Kidney (tissue), 14 donors: ENCODE measurements around the gene PRSS27. TPM values are rescaled to one million over a fixed set of nuclear protein-coding genes. Genes with fewer than 3 reads are reported as not detected.

Source experiments
- DNase-seq, 5 donors: peaks; one replicate each; pipeline ENCODE4 v3.0.0-alpha.2; 2013 to 2020
- FAIRE-seq: peaks from 2 replicates; lab custom pipeline; 2012; peaks lifted over from hg19 to GRCh38; lab: Jason Lieb, UNC
- H3K27ac ChIP-seq, 2 donors: one replicate each; pipeline ENCODE4 v1.7.0; 2013; ENCODE audit warnings: low read depth in 2 of 2, low read length in 2 of 2, inconsistent platforms in 1 of 2
- H3K27me3 ChIP-seq: one replicate; pipeline ENCODE4 v1.7.1; 2013; ENCODE audit warnings: low read length, inconsistent platforms; ENCODE audit not compliant: control insufficient read depth, insufficient read depth
- H3K36me3 ChIP-seq, 3 donors: one replicate each; pipeline versions ENCODE4 v1.7.0 to v1.7.1; 2013; ENCODE audit warnings: low read length in 3 of 3, control low read depth in 1 of 3, inconsistent platforms in 1 of 3; ENCODE audit not compliant: insufficient read depth in 3 of 3, control insufficient read depth in 2 of 3
- H3K4me1 ChIP-seq, 3 donors: one replicate each; pipeline versions ENCODE4 v1.7.0 to v1.7.1; 2013; ENCODE audit warnings: low read length in 3 of 3, inconsistent platforms in 1 of 3, low read depth in 1 of 3; ENCODE audit not compliant: control insufficient read depth in 2 of 3, insufficient read depth in 2 of 3
- H3K4me3 ChIP-seq, 3 donors: one replicate each; pipeline versions ENCODE4 v1.7.0 to v1.8.1; 2013; ENCODE audit warnings: low read length in 3 of 3, control low read depth in 1 of 3, inconsistent platforms in 1 of 3
- H3K9ac ChIP-seq, 3 donors: one replicate each; pipeline versions ENCODE4 v1.7.0 to v1.7.1; 2013; ENCODE audit warnings: low read length in 3 of 3, control low read depth in 1 of 3, inconsistent platforms in 1 of 3
- H3K9me3 ChIP-seq, 3 donors: one replicate each; pipeline versions ENCODE4 v1.7.0 to v1.7.1; 2013; ENCODE audit warnings: low read length in 3 of 3, control low read depth in 1 of 3, inconsistent platforms in 1 of 3; ENCODE audit not compliant: control insufficient read depth in 2 of 3, insufficient read depth in 1 of 3
- intact Hi-C: fragments of 100-400 bp; cut with DNase I; formaldehyde crosslinking; loops from one replicate; pipeline ENCODE4 v1.11.1; 2022
- polyA plus RNA-seq: library from polyadenylated mRNA; stranded (reverse); fragments of 350-450 nt; fragmentation: Illumina TruSeq; extraction: RNeasy Lipid Tissue Mini Kit (QIAGEN cat#74804); gene quantifications from one replicate; pipeline ENCODE4 v1.2.3, GENCODE V29; 2014; ENCODE audit warnings: low read depth, low replicate concordance; ENCODE audit not compliant: insufficient read depth
- total RNA-seq: library from RNA; stranded (reverse); fragmentation: NEBNext Ultra II Directional; extraction: Animal tissue kit (Norgen Biotek cat#: 25700); gene quantifications from one replicate; pipeline ENCODE4 v1.2.1, GENCODE V29; 2021
- TF ChIP-seq, protein P1 (sequence below): IDR thresholded peaks from 3 replicates; pipeline ENCODE4 v1.5.1; 2012; ENCODE audit warnings: mild to moderate bottlenecking, moderate library complexity, borderline replicate concordance; ENCODE audit not compliant: insufficient read depth; ENCODE audit errors: extremely low read depth
- donor health status: control.
- donor health status: control.
- donor health status: control.
- donor health status: control.
- donor health status: control.
- donor health status: DM: yes; HTN: yes; CAD: no.
- donor health status: Normal renal cell carcinoma (clear cell type).

PRSS27 gene
- total and polyA plus RNA-seq, 2 donors from 2014 or later: 0.41 to 2.1 TPM

DNA sequence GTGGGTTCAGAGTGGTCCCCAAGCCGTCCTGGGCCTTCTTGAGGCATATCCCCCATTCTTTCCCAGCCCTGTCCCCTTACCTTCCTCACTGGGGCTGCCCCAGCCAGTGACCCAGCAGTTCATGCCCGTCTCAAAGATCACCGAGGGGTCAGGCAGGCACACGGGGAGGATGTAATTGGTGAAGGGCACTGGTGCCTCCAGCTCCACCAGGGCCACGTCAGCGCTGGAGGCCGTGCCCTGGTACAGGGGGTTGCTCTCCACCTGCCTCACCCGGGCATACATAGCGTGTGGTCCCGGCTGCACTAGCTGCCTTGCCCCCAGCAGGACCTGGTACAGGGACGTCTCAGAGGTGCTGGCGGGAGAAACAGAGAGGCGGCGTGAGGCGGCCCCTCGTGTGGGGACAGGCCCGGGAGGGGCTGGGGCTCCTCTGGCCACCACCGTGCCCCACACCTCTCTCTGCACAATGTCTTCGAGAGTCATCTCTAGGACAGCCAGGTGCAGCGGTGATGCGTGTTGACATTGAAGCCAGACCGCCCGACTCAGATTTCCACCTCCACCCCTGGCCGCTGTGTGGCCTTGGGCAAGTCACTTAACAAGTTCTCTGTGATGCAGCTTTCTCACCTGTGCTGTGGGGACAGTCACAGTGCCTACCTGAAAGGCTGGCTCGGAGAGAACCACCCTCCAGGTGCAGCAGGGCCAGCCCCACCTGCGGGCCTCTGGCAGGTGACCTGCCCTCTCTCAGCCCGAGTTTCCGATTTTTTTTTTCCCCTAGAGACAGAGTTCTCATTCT, 5.8 kb downstream of the PRSS27 start:
- TF ChIP-seq, protein P1, sequence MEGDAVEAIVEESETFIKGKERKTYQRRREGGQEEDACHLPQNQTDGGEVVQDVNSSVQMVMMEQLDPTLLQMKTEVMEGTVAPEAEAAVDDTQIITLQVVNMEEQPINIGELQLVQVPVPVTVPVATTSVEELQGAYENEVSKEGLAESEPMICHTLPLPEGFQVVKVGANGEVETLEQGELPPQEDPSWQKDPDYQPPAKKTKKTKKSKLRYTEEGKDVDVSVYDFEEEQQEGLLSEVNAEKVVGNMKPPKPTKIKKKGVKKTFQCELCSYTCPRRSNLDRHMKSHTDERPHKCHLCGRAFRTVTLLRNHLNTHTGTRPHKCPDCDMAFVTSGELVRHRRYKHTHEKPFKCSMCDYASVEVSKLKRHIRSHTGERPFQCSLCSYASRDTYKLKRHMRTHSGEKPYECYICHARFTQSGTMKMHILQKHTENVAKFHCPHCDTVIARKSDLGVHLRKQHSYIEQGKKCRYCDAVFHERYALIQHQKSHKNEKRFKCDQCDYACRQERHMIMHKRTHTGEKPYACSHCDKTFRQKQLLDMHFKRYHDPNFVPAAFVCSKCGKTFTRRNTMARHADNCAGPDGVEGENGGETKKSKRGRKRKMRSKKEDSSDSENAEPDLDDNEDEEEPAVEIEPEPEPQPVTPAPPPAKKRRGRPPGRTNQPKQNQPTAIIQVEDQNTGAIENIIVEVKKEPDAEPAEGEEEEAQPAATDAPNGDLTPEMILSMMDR: no peak
- Histone ChIP-seq H3K9ac (no peak overlapping the region), H3K36me3 (no peaks in the 10 kb centered on the region), H3K4me1 (no peaks in the 10 kb centered on the region), H3K27me3 (no peaks in the 10 kb centered on the region), H3K27ac (no peak overlapping the region), H3K4me3 (no peak overlapping the region), H3K9me3 (no peaks in the 10 kb centered on the region)
- FAIRE-seq (no peak), DNase-seq (peak in 1 of 5 donors; percentile 71)
- intact Hi-C loops: no loop called here

DNA sequence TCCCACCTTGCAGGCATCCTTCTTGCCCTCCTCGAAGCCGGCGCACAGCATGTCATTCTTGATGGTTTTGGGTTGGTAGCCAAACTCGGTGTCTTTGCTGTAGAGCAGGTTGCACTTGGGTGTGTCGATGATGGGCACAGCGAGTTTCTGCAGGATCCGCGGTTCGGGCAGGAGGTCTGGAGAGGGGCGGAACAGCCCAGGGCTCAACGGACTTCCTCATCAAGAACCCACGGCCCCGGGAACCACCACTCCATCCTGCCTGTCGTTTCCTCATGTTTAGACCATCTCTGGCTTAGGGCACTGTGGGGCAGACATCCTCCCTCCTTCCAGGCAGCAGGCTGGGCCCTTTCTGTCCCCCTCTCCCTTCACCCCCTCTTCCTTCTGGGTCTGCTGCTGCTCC, 6.5 kb downstream of the PRSS27 start:
- FAIRE-seq (no peak), DNase-seq (no peak)
- Histone ChIP-seq H3K4me3 (no peak overlapping the region), H3K36me3 (no peaks in the 10 kb centered on the region), H3K27me3 (no peaks in the 10 kb centered on the region), H3K9me3 (no peaks in the 10 kb centered on the region), H3K4me1 (no peaks in the 10 kb centered on the region), H3K9ac (no peak overlapping the region), H3K27ac (no peak overlapping the region)
- TF ChIP-seq, protein P1: no peak
- intact Hi-C loops: no loop called here

DNA sequence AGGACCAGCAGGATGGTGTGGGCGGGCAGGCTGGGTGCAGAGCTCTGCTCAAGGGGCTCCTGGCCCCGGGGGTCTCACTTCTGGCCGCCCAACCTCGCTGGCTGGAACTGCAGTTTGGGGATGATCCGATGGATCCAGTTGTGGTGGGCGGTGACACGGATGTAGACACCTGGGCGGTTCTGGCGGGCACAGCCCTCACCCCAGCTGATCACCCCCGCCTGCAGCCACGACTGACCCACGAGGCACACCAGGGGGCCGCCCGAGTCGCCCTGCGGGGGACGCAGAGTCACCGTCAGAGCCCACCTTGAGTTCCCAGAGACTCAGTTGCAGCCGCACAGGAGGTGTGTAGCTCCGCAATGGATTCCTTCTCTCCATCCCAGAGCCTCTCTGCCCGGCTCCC, 7.5 kb downstream of the PRSS27 start:
- FAIRE-seq: no peak
- H3K4me1 ChIP-seq: no peaks in the 10 kb centered on the region
- no peaks in the 10 kb centered on the region for H3K9me3 ChIP-seq
- peak in 1 of 5 donors; percentile 73 for DNase-seq
- H3K27me3 ChIP-seq: no peaks in the 10 kb centered on the region
- intact Hi-C loops: no loop called here
- peaks cover 0 to 7% (median 1%) of the 10 kb centered on the region in 3 donors for H3K36me3 ChIP-seq
- TF ChIP-seq, protein P1: no peak
- no peak overlapping the region for H3K4me3 ChIP-seq
- no peak overlapping the region for H3K27ac ChIP-seq
- H3K9ac ChIP-seq: no peak overlapping the region

DNA sequence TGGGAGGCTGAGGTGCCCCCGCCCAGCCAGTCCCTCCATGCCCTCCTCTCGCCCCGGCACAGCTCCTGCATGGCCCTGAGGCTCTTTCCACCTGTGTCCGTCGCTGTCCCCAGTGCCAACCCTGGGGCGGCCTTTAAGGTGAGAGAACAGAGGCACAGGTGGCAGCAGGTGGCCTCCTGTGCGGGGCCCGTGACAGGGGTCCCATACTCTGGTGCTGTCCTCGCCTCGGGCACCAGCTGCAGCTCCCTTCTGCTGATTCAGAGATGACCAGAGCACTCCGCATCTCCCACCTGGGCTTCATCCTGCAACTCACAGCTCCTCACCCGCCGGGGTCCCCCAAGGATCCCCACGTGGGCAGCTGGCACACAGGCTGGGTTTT, 8.0 kb downstream of the PRSS27 start:
- no peaks in the 10 kb centered on the region for H3K4me1 ChIP-seq
- no peak overlapping the region for H3K27ac ChIP-seq
- no peak overlapping the region for H3K9ac ChIP-seq
- H3K36me3 ChIP-seq: peaks cover 0 to 9% (median 4%) of the 10 kb centered on the region in 3 donors
- intact Hi-C loops: no loop called here
- DNase-seq: peak in 1 of 5 donors; percentile 68
- no peaks in the 10 kb centered on the region for H3K9me3 ChIP-seq
- no peaks in the 10 kb centered on the region for H3K27me3 ChIP-seq
- TF ChIP-seq, protein P1: no peak
- FAIRE-seq: no peak
- no peak overlapping the region for H3K4me3 ChIP-seq
